HG03571 (cell line): Measurements from ENCODE around the gene MAP9.
"Not testable (repeated sequence)": the region's sequence is repeated elsewhere in the genome, so short reads cannot be mapped to it uniquely, and the experiment has no call there.

ENCODE experiments used
- ATAC-seq: cut with Tn5 transposase; IDR thresholded peaks from one replicate; pipeline ENCODE4 v1.9.1; 2021; ENCODE audit not compliant: unreplicated experiment

MAP9 gene

DNA sequence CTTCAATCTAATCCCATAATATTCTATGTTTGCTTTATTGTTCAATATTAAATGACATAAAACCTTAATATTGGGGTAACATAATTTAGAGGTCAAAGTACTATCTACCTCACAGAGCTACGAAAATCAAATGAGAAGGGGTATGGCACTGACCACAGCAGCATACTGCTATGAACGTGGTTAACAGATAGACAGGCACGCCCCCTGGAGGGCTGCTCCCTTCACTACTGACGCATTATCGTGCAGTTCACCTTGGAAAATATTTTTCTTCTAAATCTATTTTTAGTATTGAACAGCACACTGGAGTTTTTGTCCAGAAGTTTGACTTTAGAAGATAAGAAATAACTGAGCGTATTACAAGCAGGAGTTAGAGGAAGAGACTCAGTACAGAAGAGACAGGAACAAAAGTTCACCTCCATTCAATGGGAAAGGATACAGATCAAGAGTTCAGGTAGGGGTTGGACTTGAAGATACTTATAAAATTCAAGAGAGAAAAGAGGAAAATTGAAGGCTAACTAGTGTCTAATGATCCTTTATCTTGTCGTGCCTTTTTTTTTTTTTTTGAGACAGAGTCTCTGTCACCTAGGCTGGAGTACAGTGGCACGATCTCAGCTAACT is 22.7 kb downstream of the MAP9 start:
- peak; percentile 96 for ATAC-seq

DNA sequence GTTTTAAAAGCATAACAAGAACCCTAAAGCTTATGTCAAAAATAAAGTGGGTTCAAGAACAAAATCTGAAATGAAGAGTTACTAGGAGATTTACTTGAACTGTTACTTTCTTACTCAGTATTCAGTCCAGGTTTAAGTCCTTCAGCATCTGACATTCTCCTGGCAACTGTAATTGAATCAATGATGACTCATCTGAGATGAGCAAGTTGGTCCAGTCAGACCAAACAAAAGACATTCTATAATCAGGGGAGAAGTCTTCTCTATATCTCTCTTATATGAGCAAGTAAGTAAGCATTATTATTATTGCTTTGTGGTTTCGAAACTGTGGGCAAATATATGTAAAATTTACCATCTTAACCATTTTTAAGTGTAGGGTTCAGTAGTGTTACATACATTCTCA is 34.6 kb downstream of the MAP9 start:
- no peak for ATAC-seq

DNA sequence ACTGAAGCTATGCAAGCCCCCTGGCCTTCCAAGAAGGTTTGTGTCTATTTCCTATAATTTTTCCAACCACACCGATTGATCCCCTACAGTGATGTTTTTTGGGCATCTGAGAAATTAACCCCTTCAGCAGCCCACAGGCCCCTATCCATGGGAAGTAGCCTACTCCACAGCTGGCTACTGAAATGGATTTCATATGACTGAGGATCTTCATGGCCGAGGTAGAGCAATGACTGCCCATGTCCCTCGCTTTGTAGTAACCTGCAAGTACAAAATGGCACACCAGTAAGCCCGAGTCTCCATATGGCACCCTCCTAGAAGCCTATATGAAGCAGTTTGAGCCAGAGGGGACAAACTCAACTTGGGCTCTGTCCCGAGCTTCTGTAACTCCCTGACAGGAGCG is 36.8 kb downstream of the MAP9 start:
- ATAC-seq = no peak

- no peak for ATAC-seq
Measured at GRCh38 chr4:155339588-155339987, 37.2 kb downstream of the MAP9 start.

- no peak for ATAC-seq
Measured at GRCh38 chr4:155338196-155338595, 38.6 kb downstream of the MAP9 start.

DNA sequence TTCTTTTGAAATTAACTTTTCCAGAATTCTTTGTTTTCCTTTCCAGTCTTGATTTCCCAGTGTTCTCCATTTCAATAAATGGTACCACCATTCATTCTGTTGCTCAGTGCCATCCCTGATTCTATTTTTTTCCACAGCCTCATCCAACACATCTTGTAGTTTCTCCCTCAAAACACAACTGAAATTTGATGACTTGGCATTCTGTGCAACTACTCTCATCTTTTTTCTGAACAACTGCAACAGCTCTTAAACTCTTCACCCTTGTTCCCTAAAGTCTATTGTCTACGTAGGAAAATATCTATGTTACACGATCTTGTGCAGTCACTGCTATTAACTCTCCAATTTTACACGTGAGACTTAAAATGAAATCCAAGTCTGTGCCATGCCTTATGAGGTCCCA is 40.5 kb downstream of the MAP9 start:
- no peak for ATAC-seq

DNA sequence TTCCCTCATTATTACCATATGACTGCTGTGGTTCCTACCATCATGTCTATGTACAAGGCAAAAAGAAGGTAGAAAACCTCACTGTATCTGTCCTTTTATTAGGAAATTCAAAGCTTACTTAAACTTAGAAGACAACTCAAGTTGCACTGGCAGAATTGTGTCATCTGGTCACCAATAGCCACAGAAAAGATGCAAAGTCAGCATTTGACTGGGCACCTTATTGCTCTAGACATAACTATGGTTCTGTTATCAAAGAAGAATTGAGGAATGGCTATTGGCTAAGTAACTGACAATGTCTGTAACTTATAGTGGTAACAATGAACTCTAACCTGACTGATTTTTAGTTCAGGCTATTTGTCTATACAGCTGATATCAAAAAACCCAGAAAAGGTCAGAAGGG is 45.3 kb downstream of the MAP9 start:
- ATAC-seq = no peak

- no peak for ATAC-seq
Measured at GRCh38 chr4:155322782-155323181, 54.0 kb downstream of the MAP9 start.

- no peak for ATAC-seq
Measured at GRCh38 chr4:155321006-155321405, 55.8 kb downstream of the MAP9 start.

GRCh38 chr4:155319516-155319915 is 57.2 kb downstream of the MAP9 start:
- ATAC-seq = no peak

DNA sequence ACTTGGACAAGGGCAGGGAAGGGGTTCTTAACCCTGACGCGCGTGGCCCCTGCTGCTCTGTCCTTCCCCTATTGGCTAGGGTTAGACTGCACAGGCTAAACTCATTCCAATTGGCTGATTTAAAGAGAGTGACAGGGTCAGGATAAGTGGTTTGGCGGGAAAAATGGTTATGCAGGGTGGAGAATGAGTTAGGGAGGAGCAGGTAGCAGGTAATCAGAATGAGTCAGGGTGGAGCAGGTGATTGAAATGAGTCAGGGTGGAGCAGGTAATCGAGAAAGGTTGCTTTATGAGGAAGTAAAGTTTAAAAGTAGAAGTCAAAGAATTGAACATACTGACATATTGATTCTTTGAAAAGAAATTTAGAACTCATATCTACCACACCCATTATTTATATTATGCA is 64.7 kb downstream of the MAP9 start:
- not testable (repeated sequence) for ATAC-seq

DNA sequence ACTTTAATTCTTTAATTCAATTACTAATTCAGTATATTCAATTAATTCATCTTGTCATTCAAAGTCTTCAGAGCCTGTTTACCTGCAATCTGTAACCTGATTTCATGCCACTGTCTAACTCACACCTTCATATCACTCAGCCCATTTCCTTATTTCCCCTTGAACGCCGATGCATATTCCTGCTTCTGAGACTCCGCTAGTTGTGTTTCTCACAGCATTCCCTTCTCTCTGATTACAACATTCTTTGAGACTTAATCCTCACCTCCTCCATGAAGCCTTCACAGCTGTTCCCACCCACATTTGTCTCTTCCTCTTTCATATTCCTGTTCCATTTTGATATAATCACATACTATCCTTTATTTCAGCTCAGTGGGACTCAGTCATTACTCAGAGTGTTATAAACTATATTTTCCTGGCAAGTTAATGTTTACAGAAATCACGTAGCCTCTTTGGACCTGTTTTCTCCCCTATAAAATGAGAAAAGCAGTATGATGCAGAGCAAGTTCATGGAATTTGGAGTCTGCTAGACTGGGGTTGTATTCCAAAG is 69.0 kb downstream of the MAP9 start:
- no peak for ATAC-seq

DNA sequence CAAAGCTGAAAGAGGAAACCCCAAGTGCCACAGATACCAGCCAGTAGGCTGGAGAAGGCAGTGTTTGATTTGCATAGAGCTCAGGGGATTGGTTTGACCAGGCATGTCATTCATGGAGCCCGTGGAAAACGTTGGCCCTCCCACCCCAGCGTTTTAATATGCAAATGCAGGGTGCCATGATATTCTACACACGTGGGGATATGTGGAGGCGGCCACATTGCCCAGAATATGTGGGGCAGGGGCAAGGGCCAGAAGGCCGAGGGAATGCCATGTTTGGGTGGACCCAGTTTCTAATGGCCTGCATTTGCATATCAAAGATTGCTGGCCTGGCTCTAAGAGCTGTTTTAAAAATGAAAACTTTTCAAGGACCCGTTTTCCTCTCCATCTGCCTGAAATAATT is 71.1 kb downstream of the MAP9 start:
- no peak for ATAC-seq

DNA sequence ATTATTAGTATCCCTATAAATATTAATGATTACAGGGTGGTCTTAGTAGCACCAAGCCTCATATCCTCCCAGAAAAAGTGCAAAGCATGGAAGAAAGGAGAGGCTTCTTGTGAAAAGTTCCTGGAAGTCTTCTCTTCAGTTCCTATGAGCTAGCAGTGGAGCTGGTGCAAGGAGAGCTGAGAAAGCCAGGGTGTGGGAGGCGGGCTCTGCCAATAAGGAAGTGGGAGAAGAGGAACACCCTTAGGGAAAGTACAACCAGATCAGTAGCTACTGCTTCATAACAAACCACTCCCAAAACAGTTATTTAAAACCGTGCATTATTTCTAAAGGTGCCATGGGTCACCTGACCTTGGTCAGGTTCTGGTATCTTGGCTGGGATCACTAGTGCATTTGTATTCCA is 72.4 kb downstream of the MAP9 start:
- no peak for ATAC-seq

- no peak for ATAC-seq
Measured at GRCh38 chr4:155299103-155299502, 77.7 kb downstream of the MAP9 start.
